ENCODE measurements around the gene ARMH3.

Gene ARMH3

DNA sequence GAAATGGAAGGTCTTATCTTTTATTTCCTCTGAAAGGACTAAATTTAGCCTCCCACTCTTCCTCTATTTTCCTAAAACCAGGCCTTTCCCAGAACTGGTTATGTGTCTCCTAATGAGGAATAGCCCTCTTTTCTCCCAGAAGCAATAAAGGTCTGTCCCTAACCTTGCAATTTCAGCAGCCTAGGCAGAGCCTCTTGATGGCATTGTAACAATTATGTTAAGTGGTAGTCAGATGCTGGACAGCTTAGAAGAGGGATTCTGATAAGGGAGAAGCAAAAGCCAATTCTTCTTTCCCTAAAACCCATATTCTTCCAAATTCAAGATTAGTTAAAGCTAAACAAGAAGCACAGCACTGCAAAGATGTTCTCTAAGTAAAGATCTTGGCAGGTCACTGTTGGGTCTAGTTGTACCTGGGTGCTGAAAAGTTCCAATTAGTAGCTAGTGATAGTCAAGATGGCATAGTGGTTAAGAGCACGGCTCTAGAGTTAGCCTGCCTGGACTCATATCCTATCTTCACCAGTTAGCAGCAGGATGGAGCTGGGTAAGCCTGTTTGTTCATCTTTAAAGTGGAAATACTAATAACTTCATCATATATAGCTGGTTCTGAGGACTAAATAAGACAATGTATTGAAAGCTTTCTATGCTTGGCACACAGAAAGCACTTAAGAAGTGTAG, 198.0 kb downstream of the ARMH3 start:
- no peak for DNase-seq (ENCODE audit: low read depth in 3 of 3)

DNA sequence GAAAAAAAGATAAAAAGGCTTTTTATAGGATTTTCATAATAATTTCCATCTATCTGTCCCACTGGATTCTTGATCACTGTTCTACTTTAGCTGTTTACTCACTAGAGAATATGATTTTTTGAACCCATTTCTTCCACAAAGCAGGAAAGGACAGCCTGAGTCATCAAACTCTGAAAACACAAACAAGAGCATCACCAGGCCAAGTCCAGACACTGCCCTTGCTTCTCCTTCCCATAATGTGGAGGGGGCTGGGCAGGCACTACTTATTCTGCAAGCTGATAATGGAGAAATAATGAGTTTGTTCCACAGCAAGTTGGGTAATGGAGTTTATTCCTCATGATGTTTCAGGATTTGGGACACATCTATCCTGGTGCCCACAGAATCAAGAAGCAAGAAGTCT, 199.3 kb downstream of the ARMH3 start:
- DNase-seq (ENCODE audit: low read depth in 3 of 3), result no peak

DNA sequence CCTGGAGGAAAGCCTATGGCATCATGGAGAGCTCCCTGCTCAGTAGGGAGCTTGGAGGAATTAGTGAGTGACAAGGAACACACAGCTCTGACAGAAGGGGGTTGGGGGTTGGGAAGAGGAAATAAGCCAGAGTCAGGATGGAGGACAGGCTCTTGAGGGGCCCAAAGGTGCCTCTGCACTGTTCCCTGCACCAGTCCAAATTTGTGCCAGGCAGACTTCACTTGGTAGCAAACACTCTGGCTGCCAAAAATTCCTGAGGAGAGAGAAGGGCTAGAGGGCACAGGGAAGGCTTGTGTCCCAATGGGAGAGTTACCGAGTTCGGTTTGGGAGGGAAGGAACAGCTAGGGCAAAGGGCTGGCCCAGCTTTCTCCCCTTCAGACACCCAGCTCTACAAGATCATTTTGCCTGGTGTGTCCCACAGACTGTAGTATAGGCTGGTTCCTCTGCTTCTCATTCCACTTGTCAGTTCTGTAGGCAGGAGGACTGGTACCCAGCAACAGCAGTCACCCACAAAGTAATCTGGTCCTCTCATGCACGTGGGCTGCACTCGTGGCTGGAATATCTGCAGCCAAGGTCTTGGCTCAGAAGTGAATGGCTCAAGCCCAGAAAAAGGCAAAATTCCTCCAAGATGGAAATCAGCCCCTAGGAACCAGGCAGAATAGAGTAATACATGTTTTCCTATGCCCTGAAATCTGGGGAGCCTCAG, 204.4 kb downstream of the ARMH3 start:
- DNase-seq (ENCODE audit: low read depth in 3 of 3), result no peak

DNA sequence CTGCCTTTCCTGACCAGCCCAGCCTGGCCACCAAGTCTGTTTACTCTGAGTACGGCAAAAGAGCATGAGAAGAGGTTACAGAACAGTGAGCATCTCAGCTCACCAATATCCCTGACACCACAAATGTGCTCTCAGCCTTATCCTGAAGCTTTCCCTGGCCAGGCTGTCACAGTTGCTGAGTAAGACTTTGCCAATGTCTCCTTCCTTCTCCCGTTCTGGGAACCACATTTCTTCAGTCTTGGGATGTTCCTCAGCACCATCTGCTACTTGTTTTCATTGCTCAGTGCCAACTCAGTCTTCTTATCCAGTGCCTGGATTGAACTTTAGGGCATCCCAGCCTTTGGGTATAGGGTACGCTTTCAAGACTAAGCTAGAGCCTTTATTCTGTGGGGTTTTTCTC, 205.2 kb downstream of the ARMH3 start:
- no peak for DNase-seq (ENCODE audit: low read depth in 3 of 3)

DNA sequence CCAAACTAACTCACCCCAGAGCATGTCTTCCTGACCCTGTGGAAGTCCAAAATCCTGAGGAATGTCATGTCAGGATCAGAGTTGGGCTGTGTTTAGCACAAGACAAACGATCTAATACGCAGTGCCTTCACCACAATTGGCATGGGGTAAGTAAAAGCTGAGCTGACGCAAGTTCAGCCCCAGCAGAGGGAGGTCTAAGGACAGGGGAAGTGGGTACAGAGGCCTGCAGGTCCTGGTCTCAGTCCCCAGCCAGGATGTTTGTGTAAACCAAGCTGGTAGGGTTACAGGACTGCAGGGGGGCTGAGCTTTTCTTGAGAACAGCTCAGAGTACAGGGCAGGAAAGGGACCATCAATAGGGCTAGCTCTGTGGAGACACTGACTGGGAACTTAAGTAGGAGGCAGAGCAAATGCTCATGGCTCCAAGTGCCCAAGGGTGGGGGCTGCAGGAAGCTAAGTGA, 207.1 kb downstream of the ARMH3 start:
- no peak for DNase-seq (ENCODE audit: low read depth in 3 of 3)

DNA sequence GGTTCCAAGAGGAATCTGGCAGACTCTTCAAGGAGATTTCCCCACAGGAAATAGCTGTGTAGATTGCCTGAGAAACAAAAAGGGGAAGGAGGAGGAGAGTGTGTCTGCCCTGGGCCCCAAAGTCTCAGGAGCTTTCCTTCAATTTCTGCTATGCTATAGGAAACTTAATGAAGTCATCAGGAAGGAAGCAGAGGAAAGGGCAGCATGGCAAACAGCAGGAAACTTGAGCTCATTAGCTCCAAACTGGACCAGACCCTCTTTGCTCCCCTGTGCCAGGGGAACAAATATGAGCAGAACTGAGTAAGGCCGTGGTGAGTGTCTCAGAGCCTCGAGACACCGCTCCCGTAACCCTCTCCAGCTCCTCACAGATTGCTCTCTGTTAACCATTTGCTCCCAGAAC, 207.6 kb downstream of the ARMH3 start:
- no peak for DNase-seq (ENCODE audit: low read depth in 3 of 3)

DNA sequence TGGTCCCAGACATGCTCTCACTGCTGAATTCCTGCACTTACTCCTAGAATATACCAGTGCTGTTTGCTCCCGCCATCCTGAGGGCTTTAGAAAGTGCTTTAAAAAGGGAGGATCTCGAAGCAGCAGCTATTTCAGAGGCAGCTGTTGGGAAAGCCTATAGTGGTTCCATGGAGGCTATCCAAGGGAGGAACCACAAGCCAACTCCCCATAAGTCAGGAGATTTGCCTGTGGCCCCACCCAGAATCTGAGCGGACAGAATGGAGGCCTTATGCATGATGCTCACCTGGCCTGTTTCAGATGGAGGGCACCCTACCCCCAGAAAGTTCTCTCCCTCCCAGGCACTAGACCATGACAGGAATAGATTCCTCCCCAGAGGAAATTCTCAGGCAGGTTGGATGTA, 210.1 kb downstream of the ARMH3 start:
- no peak for DNase-seq (ENCODE audit: low read depth in 3 of 3)

DNA sequence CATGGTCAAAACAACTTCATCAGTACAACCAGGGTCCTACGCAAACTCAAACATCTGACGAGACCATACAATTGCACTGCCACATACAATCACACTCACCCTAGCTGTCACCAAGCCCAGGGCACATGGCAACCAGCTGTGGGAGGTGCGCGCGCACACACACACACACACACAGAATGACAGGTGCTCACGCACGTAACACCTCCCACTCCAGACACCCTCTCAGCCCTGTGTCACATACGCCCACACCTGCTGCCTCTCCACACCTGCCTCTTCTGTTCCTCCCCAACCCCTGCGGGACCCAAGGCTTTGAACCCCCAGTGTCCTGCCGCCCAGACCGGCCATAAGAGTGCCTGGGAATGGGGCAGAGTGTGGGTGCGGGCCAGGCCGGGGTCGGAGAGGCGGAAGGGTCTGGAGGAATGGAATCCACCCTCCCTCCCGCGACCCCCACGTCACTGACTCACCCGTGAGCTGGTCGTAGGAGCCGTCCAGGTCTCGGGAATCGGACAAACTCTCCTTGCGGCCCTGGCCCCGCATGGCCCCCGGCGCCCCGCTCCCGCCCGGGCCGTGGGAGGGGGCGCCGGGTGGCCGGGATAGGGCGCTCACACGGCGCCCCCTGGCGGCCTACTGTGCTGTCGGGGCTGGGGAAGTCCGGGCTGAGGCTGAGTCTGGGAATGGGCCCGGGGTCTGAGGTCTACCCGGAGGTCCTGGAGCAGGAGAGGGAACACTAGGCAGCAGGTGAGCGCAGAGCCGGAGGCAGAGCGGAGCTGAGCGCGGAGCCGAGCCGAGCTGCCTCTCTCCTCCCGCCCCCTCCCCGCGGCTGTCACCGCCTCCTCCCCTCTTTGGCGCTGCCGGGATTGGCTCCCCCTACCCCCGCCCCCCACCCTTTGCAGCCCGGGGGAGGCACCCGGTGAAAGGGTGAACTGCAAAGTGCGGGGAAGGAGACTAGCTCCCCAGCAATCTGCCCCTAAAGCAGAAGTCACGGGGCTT, 212.6 kb downstream of the ARMH3 start, which contains the start of gene KCNIP2:
Gene KCNIP2, minus strand, starts transcription at position 769 of the 990 bp plus-strand sequence. Its CDS starts 232 bp downstream, at position 537.
- DNase-seq (ENCODE audit: low read depth in 3 of 3), result peak in 1 of 3 donors; percentile 47

DNA sequence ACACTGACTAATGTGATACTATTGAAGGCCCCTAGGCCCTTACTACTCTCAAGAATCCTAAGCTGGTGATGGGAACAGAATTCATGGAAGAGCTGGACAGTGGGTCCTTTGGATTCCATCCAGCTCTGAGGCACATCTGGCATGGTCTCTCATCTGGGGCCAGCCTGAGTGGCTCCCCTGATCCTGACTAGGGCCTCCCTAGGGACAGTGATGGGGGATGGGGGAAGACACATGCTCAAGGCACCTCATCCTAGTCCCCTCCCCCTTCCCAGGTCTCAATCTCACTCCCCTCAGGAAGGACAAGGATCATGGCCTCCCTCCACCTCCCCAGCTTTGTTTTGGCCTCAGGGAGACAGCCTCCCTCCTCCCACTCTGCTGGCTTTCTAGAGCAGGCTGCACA, 214.1 kb downstream of the ARMH3 start:
- no peak for DNase-seq (ENCODE audit: low read depth in 3 of 3)

DNA sequence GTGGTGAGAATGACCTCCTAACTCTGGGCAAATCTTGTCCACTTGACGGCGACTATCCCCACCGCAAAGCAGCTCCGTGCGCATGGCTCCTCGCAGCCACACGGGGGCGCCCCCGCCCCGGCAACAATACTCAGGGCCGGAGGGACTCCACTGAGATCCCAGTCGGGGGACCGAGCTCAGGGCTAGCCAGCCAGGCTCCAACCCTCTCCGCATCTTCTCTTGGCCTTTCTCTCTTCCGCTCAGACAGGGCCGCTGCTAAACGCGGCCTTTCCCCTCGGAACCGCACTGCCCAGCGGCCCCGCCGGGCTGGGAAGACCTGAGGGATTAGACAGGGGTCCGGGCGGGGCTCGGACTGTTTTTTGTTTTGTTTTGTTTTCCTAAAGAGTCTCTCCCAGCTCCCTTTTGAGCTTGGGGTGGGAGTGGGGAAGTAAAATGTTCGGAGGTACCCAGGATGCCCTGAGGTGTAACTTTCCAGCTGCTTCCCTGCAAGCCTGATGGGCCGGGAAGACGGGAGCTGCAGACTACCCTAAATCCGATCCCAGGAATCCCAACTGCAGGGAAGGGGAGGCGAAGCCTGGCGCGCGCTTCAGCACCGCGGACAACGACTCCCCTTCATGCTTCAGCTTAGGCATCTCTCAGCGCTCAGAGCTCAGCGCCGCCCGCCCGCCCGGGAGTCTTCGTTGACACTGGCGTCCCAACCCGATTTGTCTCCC, 215.1 kb downstream of the ARMH3 start:
- DNase-seq (ENCODE audit: low read depth in 3 of 3), result peak; percentile 56 to 64 (median 60)

DNA sequence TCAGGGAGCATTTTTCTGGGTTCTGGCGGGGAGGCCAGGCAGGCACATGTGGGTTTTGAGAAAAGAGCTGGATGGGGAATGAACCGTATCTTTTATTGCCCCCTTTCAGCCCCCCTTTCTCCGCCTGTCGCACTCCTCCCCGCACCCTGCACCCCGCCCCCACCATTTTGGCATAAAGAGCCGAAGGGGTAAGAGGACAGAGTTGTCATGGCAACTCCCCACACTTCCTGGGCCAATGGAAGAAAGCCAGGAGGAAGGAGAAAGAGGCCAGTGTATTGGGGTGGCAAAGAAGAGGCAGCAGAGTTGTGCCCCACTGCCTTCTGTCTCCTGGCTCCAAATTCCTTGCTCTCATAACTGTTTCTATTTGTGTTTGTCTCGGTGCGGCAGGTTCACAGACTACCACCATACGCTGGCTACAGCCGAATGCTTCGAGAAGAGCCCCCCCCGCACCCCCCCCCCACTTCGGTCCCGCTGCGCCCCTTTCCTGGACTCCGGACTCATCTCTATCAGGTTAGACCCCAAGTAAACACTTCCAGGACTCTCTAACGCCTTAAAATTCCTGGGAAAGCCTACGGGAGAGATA, 215.8 kb downstream of the ARMH3 start:
- DNase-seq (ENCODE audit: low read depth in 3 of 3), result no peak

DNA sequence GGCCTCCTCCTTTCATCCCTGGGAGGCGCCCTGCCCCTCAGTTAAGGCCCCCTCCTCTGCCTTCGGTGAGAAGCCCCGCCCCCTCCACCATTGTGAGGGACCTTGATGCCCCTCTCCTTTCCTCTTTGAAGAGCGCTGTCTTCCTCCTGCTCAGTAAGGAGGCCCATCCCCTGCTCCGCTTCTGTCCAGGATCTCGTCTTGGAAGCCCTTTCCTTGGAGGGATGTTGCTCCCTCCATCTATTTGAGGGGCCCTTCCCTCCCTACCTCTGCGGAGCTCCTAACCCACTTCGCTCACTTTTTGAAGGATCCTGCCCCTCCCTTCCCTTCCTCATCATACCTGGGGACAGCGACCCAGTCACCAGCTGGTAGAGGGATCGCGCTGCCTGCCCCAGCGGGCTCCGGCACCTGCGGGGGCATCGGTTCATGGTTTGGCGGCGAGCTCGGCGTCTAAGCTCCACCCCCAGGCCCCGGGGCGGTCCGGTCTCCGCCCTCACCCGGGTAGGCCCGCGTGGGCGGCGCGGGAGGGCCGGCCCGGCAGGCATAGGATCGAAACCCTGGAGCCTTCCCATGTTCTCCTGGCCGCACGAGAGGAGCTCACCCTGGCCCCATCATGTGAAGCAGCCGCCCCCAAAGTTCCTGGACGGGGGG, 216.4 kb downstream of the ARMH3 start:
- DNase-seq (ENCODE audit: low read depth in 3 of 3), result peak in 2 of 3 donors; percentile 29 to 48

DNA sequence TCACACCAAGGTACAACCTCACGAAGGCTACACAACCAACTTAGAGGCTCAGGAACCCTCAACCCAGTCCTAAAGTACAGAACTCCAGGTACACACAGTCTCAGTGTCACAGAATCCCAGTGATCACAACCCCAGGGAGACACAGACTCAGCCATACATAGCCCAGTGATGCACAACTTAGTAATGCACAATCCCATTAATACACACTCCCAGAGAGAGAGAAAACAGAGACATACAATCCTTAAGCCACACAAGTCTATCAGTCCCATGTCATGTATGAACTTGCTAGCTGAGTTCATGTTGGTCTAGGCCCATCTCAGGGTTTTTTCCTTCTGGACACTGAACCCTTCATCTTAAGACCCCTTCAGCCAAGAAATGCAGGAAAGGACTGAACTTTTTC, 217.0 kb downstream of the ARMH3 start:
- DNase-seq (ENCODE audit: low read depth in 3 of 3), result no peak

DNA sequence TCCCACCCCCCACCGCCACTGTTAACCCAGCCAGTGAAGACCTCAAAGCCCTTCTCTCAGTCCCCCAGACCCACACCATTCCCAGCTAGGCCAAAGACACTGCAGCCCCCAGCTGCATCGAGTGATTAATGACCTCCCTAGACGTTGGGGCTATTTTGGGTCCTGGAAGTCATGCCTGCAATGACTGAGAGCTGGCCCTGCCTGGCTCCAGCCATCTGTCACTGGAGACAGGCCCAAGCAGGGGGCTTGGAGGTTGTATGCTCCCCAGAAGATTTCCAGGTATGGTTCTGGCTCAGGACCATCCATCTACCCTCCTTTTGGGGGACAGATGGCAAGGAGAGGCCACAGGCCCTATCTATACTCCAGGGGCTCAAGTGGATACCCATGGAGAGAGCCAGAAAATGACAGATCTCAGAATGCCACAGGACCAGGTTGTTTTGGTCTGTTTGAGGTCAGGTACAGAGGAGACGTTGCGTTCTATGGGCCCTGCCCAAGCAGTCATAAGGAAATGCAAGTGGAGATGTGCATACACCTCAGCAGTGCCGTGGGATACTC, 217.5 kb downstream of the ARMH3 start:
- no peak for DNase-seq (ENCODE audit: low read depth in 3 of 3)

DNA sequence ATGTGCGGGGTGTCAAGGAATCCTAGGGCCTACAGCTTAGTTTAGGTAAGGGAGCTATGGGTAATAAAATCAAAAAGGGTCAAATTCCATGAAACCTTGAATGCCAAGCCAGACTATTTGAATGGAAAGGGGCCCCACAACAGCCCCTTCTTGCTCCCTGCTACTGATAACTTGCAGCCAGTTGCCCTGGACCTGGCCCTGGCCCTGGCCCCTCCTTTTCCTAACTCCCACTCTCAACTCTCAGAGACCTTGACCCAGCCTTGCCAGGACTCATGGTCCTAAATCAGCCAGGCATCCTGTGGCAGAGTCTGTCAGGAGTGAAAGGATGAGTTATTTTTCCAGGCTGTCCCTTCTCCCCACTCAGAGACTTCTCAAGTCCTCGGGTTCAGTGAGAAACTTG, 218.2 kb downstream of the ARMH3 start:
- DNase-seq (ENCODE audit: low read depth in 3 of 3), result no peak

DNA sequence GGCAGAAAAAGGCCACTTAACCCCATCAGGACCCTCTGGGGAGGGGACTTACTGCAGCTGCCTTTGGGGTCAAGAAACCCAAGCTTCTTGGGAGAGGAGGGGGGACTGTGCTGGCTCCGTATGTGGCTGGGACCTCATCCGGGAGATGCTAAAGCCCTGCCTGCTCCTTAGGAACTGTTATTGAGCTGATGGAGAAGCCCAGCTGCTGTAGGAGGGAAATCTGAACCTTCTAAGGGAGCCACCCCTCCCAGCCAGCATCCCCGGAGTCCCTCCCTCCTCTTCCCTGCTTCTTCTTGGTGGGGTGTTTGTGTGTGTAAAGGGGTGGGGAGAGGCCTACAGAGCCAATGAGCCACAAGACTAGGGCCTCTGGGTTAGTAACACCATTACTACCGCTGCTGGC, 220.6 kb downstream of the ARMH3 start:
- DNase-seq (ENCODE audit: low read depth in 3 of 3), result no peak

DNA sequence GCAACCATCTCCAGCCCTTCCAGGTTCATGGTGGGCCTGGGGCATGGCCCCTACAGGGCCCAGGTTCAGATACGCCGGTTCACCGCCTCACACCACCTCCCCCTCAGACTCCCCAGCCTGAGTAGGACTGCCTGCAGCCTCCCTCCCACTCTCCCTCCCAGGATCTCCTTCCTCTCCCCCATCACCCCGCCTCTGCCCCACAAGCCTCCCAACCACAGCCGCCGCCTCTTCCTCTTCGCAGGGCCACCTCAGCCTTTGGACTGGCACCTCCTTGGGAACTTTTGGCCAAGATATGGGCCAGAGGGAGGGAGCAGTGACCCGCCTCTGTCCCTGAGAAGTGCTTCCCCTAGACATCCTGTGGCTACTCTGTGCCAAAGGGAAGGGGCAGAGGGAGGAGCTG, 221.6 kb downstream of the ARMH3 start:
- DNase-seq (ENCODE audit: low read depth in 3 of 3), result no peak

DNA sequence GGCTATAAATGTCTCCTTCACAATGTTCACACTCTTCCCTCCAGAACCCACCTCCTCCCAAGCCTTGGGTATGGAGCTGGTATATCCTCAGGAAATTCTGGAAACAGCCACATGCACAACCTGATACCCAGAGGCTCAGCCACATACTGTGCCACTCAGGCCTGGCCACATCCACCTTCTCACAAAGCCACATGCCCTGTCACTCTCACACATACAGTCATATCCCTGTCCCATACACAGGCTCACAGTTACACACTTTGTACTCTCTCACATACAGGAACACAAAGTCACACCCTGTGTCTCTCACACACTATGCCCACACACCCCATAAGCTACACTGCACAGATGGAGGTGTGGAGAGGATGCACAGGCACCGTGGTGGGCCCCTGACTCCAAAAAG, 222.5 kb downstream of the ARMH3 start:
- no peak for DNase-seq (ENCODE audit: low read depth in 3 of 3)

DNA sequence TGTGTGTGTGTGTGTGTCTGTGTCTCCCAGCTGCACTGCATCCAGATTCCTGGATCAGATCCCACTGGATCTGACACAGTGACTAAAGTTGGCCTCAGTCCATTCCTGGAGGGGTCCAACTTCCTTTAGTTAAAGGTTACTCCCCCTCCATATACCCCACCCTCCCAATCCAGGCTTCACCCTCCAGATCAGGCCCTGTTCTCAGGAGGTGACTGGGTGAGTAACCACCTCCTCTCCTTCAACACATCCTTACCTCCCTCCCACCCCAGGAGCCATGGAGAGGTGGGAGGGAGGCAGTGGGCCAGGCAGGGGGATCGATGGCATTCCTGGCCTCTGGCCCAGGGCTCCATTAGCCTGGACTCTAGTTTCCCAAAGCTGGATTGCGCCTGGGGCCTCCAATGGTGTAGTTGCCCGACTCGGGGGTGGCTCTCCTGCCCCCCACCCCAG, 223.6 kb downstream of the ARMH3 start:
- no peak for DNase-seq (ENCODE audit: low read depth in 3 of 3)

DNA sequence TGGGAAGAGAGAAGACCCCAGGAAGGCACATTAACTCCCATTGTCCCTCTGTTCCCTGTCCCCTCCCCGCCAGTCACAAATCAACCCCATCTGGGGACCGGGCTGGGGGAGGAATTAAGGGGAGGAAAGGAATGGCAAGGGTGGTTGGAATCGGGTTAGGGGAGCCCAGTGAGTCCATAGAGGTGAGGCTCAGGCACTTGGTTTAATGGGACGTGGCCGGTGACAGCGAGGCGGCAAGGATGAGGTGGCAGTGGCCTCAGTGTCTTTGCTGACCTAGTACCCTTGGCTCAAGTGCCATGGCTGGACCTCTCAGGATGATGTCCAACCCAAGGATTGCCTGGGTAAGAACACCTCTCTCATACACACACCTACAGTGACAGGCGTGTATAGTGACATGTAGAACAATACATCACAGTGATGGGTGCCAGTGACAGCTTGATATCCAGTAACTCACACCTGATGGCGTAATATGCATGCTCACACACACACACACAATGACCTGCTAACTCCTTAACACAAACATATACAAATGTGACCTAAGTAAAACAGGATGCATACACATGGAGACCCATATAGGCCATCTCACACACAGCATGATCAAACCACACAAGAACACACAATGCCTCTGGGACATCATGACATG, 224.7 kb downstream of the ARMH3 start:
- DNase-seq (ENCODE audit: low read depth in 3 of 3), result no peak

Measured in stimulated activated CD4-positive, alpha-beta T cell treated with anti-CD3 and anti-CD28 coated beads, TNF-alpha, amount 100 ng/mL, for 48 hours (primary cell).